GM19468 (cell line): ENCODE data around the gene GIPC1.
"Not testable (repeated sequence)": the region's sequence is repeated elsewhere in the genome, so short reads cannot be mapped to it uniquely, and the experiment has no call there.

Source experiments
- ATAC-seq: cut with Tn5 transposase; IDR thresholded peaks from one replicate; pipeline ENCODE4 v1.9.1; 2021; ENCODE audit warnings: mild to moderate bottlenecking, moderate library complexity, moderate number of reproducible peaks; ENCODE audit not compliant: unreplicated experiment; ENCODE audit errors: extremely low read depth

GIPC1 gene

DNA sequence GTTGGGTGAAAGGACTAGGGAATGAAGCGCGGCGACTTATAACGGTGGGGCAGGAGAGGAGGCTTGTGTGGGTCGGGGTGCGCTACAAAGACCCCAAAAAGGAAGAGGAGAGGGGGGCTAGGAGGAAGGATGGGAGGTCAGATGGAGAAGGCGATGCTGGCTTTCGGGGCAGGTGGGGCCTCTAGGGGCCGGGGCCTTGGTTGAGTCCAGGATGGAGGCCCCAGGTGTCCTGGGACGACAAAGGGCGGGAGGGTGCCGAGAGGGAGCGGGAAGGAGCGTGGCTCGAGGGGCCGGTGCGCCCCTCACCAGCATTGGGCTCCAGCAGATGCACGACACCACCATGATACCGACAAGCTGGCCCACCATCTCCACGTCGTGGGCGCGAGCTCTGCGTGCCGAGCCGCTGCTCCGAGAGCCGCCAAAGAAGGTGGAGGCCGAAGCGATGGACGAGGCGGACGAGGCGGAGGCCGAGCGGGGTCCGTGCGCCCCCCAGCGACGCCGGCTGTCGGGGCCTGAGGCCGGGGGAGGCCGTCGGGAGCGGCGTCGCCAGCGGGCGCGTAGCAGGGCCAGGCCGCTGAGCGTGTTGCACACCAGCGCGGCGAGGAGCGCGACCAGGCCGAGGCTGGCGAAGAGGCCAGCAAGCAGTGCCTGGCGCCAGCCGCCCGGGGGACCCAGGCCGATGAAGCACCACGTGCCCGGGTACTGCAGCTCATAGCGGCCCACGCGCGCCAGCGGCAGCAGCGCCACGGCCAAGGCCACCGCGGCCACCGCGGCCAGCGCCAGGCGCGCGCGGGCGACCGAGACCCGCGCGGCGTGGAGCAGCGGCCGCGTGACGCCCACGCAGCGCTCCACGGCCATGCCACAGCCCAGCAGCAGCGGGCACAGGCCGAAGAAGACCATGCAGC, 22.6 kb downstream of the GIPC1 start:
- no peak for ATAC-seq

DNA sequence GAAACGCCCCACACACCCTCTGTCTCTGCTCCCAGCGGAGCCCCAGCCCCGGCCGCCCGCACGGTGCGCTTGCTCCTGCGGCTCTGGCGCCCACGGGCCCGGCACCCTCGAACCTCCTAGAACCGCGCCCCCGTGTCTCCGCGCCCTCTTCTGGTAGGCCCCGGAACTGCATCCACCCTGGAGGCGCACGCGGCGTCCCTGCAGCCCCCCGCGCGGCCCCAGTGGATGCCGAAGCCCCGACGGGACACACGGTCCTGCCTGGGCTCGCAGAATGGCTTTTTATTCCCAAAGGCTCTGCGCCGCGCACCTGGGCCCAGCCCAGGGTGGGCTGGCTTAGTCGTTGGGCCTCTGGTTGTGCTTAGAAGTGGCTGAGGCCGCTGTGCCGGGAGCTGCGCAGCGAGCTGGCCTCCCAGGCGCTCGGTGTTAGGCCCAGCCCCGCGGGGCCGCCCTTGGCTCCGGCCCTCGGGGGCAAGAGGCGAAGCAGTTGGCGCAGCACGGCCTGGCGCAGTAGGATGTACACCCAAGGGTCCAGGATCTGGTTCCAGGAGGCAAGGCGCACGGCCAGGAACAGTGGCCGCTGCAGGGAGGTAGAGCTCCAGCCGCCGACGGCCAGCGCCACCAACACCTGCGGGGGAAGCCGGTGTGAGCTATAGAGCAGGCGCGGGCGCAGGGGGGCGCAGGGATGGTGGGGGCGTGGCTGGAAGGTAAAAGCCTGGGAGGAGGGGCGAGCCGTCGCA, 23.6 kb downstream of the GIPC1 start:
- ATAC-seq: no peak

DNA sequence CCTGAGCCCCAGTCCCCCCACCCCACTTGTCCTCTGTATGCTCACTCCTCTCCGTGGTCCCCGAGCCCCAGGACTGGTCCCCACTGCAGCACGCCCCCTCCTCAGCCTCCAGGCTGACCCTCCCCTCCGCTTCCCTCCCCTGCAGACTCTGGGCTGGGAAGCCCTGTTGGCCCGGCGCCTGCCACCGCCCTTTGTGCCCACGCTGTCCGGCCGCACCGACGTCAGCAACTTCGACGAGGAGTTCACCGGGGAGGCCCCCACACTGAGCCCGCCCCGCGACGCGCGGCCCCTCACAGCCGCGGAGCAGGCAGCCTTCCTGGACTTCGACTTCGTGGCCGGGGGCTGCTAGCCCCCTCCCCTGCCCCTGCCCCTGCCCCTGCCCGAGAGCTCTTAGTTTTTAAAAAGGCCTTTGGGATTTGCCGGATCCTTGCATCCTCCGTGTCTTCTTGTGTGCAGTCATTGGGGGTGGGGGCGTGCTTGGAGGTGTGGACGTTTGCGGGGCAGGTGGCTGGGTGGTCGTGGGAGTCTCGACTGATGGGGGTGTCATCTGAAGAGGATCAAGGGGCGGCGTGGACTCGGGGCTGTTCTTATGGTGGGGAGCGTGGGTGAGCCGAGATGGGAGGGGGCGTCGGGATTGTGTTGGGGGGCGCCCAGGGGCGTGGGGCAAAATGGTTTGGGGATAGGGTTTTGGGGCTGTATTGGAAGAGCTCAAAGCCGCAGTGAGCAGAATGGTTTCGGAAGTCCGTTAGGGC, 24.3 kb downstream of the GIPC1 start:
- no peak for ATAC-seq

DNA sequence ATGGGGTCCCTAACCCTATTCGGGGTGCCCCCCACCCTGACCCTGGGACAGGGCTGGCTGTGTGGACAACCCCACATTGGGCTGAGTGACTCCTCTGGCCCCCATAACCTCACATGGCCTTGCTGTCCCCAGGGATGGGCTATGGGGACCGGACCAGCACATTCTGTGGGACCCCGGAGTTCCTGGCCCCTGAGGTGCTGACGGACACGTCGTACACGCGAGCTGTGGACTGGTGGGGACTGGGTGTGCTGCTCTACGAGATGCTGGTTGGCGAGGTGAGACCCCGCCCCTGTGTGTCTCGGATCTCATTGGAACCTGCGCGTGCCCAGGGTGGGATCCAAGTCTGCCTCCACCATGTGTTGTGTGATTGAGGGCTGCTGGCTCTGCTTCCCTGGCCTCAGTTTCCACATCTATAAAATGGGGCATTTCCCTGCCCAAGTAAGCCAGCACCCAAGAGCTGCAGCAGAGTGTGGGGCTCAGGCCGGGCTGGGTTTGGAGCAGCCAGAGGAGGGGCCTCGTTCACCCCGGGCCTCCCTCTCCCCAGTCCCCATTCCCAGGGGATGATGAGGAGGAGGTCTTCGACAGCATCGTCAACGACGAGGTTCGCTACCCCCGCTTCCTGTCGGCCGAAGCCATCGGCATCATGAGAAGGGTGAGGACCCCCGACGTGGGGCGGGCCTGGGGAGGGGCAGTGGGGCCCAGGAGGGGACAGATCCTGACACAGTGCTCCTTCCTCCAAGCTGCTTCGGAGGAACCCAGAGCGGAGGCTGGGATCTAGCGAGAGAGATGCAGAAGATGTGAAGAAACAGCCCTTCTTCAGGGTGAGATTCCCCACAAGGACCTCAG, 25.7 kb downstream of the GIPC1 start:
- ATAC-seq: no peak

GRCh38 chr19:14467816-14468215, 28.1 kb downstream of the GIPC1 start:
- ATAC-seq: no peak

- no peak for ATAC-seq
These were observed 28.5 kb downstream of the GIPC1 start for GRCh38 chr19:14467391-14467790.

- ATAC-seq: no peak
These were observed 32.2 kb downstream of the GIPC1 start for GRCh38 chr19:14463747-14464146.

GRCh38 chr19:14462401-14462800, 33.5 kb downstream of the GIPC1 start:
- not testable (repeated sequence) for ATAC-seq

- ATAC-seq: no peak
These were observed 35.0 kb downstream of the GIPC1 start for GRCh38 chr19:14460935-14461334.

DNA sequence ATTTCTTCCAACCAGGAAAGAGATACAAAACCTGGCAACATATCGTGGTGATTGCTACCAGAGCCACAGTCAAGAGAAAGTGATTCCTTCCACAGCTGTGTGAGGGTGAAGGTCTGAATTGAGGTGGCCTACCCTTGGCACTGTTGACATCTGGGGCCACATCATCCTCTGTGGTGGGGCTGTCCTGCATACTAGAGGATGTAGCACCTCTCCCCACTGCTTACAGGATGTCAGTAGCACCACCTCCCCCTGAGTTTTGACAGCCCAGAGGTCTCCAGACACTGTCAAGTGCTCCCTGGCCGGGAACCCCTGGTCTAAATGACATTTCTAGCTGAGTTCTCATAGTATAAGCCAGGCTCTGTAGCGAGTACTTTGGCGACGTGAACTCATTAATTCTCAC, 36.2 kb downstream of the GIPC1 start:
- ATAC-seq: no peak

DNA sequence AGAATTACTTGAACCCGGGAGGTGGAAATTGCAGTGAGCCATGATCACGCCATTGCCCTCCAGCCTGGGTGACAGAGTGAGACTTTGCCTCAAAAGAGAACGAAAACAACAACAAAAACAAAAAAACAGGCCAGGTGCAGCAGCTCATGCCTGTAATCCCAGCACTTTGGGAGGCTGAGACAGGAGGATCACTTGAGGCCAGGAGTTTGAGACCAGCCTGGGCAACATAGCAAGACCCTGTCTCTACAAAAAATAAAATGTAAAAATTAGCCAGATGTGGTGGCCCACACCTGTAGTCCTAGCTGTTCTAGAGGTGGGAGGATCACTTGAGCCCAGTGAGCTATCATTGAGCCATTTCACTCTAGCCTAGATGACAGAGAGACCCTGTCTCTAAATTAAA, 43.6 kb downstream of the GIPC1 start:
- not testable (repeated sequence) for ATAC-seq

- ATAC-seq: no peak
These were observed 45.1 kb downstream of the GIPC1 start for GRCh38 chr19:14450876-14451275.

DNA sequence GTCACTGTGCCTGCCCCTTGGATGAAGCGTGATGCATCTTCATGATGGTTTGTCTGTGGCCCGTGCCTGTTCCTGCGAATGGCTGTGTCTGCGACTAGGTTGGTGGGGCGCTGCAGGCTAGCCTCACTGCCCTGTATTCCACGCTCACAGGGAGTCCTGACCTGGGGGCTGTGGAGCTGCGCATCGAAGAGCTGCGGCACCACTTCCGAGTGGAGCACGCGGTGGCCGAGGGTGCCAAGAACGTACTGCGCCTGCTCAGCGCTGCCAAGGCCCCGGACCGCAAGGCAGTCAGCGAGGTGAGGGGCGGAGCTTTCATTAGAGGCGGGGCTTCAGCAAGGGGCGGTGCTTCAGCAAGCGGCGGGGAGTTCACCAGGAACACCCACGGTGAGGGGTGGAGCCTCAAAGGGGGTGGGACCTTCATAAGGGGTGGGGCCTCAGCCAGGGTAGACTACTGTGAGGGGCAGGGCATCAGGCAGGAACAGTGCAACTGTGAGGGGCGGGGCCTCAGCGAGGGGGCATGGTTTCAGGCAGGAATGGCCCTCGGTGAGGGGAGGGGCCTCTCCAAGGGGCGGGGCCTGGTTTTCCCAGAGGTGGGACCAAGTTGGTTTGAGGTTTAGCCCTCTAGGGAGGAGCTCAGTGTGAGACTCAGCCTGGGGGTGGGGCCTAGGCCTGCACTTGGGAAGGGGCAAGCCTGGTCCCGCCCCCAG, 45.6 kb downstream of the GIPC1 start:
- ATAC-seq: no peak

- no peak for ATAC-seq
These were observed 46.6 kb downstream of the GIPC1 start for GRCh38 chr19:14449321-14449720.

- ATAC-seq: no peak
These were observed 49.4 kb downstream of the GIPC1 start for GRCh38 chr19:14446336-14447036.

- ATAC-seq: no peak
These were observed 52.2 kb downstream of the GIPC1 start for GRCh38 chr19:14443632-14444216.

DNA sequence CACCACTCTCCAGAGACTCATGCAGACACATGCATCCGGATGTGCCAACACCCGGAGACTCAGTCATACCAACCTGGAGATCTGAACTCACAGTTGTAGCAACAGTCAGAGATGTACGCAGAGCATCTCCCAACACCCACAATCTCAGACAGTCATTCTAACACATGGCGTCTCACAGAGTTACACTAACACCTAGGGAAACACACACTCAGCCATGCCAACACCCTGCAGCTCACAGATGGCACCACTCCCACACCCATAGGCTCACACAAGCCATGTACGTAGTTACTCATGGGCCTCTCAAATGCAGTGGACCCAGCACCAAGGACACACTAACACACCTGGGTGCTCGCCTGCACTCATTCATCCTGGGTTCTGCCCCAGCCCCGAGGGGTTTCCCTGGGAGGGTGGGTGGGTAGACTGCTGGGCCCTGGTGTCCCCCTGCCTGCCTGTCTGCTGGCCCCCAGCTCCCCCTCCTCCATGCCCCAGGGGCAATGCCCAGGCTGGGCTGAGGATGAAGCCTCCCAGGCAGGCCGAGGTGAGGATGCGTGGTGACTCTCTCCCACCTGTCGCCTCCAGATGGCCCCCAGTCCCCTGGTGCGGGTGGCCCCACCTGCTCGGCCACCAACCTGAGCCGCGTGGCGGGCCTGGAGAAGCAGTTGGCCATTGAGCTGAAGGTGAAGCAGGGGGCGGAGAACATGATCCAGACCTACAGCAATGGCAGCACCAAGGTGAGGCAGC, 52.9 kb downstream of the GIPC1 start:
- no peak for ATAC-seq
